ENCODE data around the gene WNT5B. TPM values are rescaled to one million over a fixed set of nuclear protein-coding genes. Genes with fewer than 3 reads are reported as not detected.

Gene WNT5B
- total RNA-seq, 1 donor, result 59.0 TPM

GRCh38 chr12:1650260-1650977 lies 21.4 kb downstream of the WNT5B start:
- Histone ChIP-seq H3K4me3 (ENCODE audit: insufficient read depth, low read length) (no peak overlapping the region), H3K27me3 (ENCODE audit: insufficient read depth, low read length) (no peaks in the 10 kb centered on the region), H3K27ac (ENCODE audit: low read depth, low read length) (no peak overlapping the region), H4K20me1 (ENCODE audit: insufficient read depth, low read length) (peaks cover 27% of the 10 kb centered on the region), H3K4me2 (ENCODE audit: insufficient read depth, low read length) (no peak overlapping the region), H3K36me3 (ENCODE audit: insufficient read depth, low read length) (peaks cover 66% of the 10 kb centered on the region), H3K79me2 (ENCODE audit: insufficient read depth, low read length) (peaks cover 35% of the 10 kb centered on the region), H3K9me3 (ENCODE audit: low read depth, low read length) (no peaks in the 10 kb centered on the region), H2AFZ (ENCODE audit: low read length) (no peak overlapping the region), H3K4me1 (ENCODE audit: insufficient read depth, low read length) (peaks cover 8% of the 10 kb centered on the region)
- no peak for DNase-seq (ENCODE audit: insufficient read length, low spot score, missing footprints)
- no peak for TF ChIP-seq CTCF (IDR thresholded peaks at IDR 0.05; ENCODE audit: extremely low read depth, low read depth, low read length)

GRCh38 chr12:1650978-1651361 lies 21.9 kb downstream of the WNT5B start:
- no peak for DNase-seq (ENCODE audit: insufficient read length, low spot score, missing footprints)
- H3K79me2 ChIP-seq (ENCODE audit: insufficient read depth, low read length), result peaks cover 30% of the 10 kb centered on the region
- H3K36me3 ChIP-seq (ENCODE audit: insufficient read depth, low read length), result peaks cover 60% of the 10 kb centered on the region

DNA sequence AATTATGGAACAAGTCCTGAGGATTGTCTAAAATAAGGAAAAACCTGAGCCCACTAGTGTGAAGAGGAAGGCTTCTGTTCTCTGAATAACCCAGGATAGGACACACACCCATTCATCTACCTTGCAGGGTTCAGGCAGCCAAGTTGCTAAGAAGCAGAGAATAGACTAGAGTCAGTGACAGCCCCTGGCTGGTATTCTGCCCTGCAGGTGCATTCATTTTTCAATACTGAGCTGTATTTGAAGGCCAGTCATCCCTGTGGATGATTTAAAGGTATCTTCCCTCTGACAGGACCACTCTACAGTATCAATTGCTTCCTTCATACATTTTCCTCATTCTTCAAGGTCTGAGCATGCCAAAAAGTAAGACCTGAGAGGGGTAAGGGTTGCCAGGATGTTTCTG lies 22.9 kb downstream of the WNT5B start:
- DNase-seq (ENCODE audit: insufficient read length, low spot score, missing footprints), result no peak
- no peak overlapping the region for H3K27ac ChIP-seq (ENCODE audit: low read depth, low read length)
- peaks cover 50% of the 10 kb centered on the region for H3K36me3 ChIP-seq (ENCODE audit: insufficient read depth, low read length)
- peaks cover 24% of the 10 kb centered on the region for H4K20me1 ChIP-seq (ENCODE audit: insufficient read depth, low read length)
- no peak for TF ChIP-seq CTCF (IDR thresholded peaks at IDR 0.05; ENCODE audit: extremely low read depth, low read depth, low read length)
- peaks cover 8% of the 10 kb centered on the region for H3K4me1 ChIP-seq (ENCODE audit: insufficient read depth, low read length)
- H3K4me3 ChIP-seq (ENCODE audit: insufficient read depth, low read length), result no peak overlapping the region
- no peaks in the 10 kb centered on the region for H3K9me3 ChIP-seq (ENCODE audit: low read depth, low read length)
- peaks cover 23% of the 10 kb centered on the region for H3K79me2 ChIP-seq (ENCODE audit: insufficient read depth, low read length)
- no peaks in the 10 kb centered on the region for H3K27me3 ChIP-seq (ENCODE audit: insufficient read depth, low read length)
- H2AFZ ChIP-seq (ENCODE audit: low read length), result no peak overlapping the region
- H3K4me2 ChIP-seq (ENCODE audit: insufficient read depth, low read length), result no peak overlapping the region

More at GRCh38 chr12:1650978-1651361, 21.9 kb downstream of the WNT5B start:
- Histone ChIP-seq H3K4me2 (ENCODE audit: insufficient read depth, low read length) (no peak overlapping the region), H4K20me1 (ENCODE audit: insufficient read depth, low read length) (peaks cover 24% of the 10 kb centered on the region), H3K9me3 (ENCODE audit: low read depth, low read length) (no peaks in the 10 kb centered on the region), H3K27ac (ENCODE audit: low read depth, low read length) (no peak overlapping the region), H2AFZ (ENCODE audit: low read length) (no peak overlapping the region), H3K4me1 (ENCODE audit: insufficient read depth, low read length) (peaks cover 8% of the 10 kb centered on the region), H3K4me3 (ENCODE audit: insufficient read depth, low read length) (no peak overlapping the region), H3K27me3 (ENCODE audit: insufficient read depth, low read length) (no peaks in the 10 kb centered on the region)
- no peak for TF ChIP-seq CTCF (IDR thresholded peaks at IDR 0.05; ENCODE audit: extremely low read depth, low read depth, low read length)

- Histone ChIP-seq H3K4me2 (ENCODE audit: insufficient read depth, low read length) (no peak overlapping the region), H3K27ac (ENCODE audit: low read depth, low read length) (no peak overlapping the region), H3K36me3 (ENCODE audit: insufficient read depth, low read length) (peaks cover 21% of the 10 kb centered on the region), H3K4me1 (ENCODE audit: insufficient read depth, low read length) (peaks cover 3% of the 10 kb centered on the region), H4K20me1 (ENCODE audit: insufficient read depth, low read length) (peaks cover 11% of the 10 kb centered on the region), H3K4me3 (ENCODE audit: insufficient read depth, low read length) (no peak overlapping the region), H2AFZ (ENCODE audit: low read length) (no peak overlapping the region), H3K79me2 (ENCODE audit: insufficient read depth, low read length) (no peaks in the 10 kb centered on the region), H3K27me3 (ENCODE audit: insufficient read depth, low read length) (no peaks in the 10 kb centered on the region), H3K9me3 (ENCODE audit: low read depth, low read length) (no peaks in the 10 kb centered on the region)
- TF ChIP-seq CTCF (IDR thresholded peaks at IDR 0.05; ENCODE audit: extremely low read depth, low read depth, low read length), result no peak
- DNase-seq (ENCODE audit: insufficient read length, low spot score, missing footprints), result no peak
Measured at GRCh38 chr12:1655225-1655788, 26.3 kb downstream of the WNT5B start.
